Measurements from ENCODE around the gene POGLUT2.

The POGLUT2 gene

DNA sequence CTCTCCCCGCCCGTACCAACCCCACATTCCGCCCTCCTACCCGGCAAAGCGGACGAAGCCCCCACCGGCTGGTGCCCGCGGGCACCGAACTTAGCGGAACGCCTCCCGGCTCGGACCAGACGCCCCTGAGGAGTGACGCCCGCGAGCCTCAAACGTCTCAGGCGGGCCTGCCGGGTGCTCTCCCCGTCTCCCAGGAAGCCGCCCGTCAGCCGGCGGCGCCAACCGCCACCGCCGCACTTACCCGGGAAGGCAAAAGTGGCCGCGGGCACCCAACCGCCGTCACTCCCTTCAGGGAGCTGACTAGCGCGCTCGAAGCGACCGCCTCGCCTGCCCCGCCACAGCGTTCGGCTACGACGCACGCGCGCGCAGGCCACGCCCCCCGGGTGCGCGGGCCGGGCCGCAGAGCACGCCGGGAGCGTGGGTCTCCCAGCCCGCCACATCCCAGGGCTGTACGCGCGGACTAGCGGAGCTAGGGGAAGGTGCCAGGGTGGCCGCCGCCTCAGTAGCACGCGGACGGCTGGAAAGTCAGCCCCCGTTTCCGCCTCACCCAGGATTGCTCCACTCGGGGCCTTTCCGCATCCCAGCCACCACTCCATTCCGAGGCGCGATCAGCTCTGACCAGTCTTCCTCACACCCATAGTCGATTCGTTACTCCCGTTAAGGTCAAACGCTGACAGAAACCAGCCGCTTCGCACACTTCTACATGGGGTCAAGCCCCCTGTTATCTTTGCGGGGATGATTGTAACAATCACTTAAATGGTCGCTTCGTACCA, 25.1 kb downstream of the POGLUT2 start, which contains the start of gene TEX30:
TSS of gene TEX30 (minus strand) at position 346 of the 773 bp plus-strand sequence. CDS start 3,760 bp downstream, outside the sequence.
- POLR2A ChIA-PET: interaction anchor here (0.7 to 0.8 kb wide), 2 partner anchors 23 to 27 kb away, joined by 3 read pairs; no protein-coding TSS in a partner anchor
- CTCF ChIA-PET: interaction anchor here (0.8 to 5.0 kb wide), 8 partner anchors 9 to 194 kb away, joined by 3 to 24 read pairs (median 4); no protein-coding TSS in a partner anchor
- no peak for TF ChIP-seq CTCF (IDR thresholded peaks at IDR 0.05; ENCODE audit: control extremely low read depth, extremely low read depth, low read depth, missing control alignments)
- DNase-seq (ENCODE audit: extremely low spot score): peak; percentile 94

- no peak for TF ChIP-seq CTCF (IDR thresholded peaks at IDR 0.05; ENCODE audit: control extremely low read depth, extremely low read depth, low read depth, missing control alignments)
- POLR2A ChIA-PET: no interaction called here
- DNase-seq (ENCODE audit: extremely low spot score): no peak
These were observed 26.7 kb downstream of the POGLUT2 start for GRCh38 chr13:102772042-102772425.

DNA sequence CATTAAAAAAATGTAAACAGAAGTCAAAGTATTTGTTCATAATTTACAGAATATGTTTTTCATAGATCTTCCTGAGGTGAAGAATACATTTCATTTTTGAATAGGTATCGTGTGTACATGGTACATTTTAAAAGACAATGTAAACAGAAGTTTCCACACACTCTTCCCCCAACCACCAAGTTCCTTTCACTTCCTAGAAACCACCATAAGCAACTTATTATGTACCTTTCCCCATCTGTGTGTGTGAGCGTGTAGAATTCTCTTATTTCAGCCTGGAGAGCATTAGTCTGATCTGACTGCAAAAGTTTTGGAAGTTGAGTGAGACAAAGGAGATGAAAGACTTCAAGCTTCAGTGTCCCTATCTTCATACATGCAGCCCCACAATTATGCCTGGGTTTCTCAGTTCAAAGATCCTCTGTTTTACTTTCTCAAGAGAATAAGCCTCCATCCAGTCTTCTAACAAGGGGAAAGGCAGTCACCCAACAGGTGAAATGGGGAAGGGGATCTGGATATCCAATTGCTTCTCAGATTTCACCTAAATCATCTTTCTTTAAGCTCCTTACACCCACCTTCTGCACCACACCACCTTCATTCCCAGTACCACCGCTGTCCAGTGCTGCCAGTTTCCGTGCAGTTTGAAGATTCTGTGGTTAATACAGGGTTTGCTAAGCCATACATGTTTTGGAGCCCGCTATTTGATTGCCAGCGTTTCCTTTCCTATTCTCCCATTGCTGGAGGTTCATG, 27.3 kb downstream of the POGLUT2 start:
- POLR2A ChIA-PET: no interaction called here
- DNase-seq (ENCODE audit: extremely low spot score): no peak
- TF ChIP-seq CTCF (IDR thresholded peaks at IDR 0.05; ENCODE audit: control extremely low read depth, extremely low read depth, low read depth, missing control alignments): no peak
- CTCF ChIA-PET: interaction anchor here (0.8 to 1.3 kb wide), 3 partner anchors 20 to 179 kb away, joined by 3 read pairs; no protein-coding TSS in a partner anchor

More at GRCh38 chr13:102772042-102772425, 26.7 kb downstream of the POGLUT2 start:
- CTCF ChIA-PET: interaction anchor here (1.3 kb wide), 2 partner anchors 14 to 180 kb away, joined by 3 to 4 read pairs; no protein-coding TSS in a partner anchor

DNA sequence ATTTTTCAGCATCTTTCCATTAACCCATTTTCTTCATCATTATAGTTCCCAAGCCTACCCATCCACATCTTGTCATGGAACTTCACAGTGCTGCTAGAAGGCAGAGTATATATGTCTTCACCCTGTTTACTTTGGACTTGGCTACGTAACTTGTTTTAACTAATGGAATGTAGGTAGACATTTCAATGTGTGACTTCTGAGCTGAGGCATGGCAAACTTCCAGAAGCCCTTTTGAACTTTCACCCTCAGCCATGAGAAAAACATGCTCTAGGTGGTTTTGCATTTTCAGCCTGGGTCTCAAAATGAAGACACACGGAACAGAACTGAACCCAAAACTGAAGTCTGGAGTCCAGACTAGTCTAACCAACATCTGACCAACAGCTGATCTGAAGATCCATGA, 28.3 kb downstream of the POGLUT2 start:
- no peak for DNase-seq (ENCODE audit: extremely low spot score)
- CTCF ChIA-PET: interaction anchor here (0.6 to 1.2 kb wide), 4 partner anchors 11 to 30 kb away, joined by 3 read pairs; no protein-coding TSS in a partner anchor
- TF ChIP-seq CTCF (IDR thresholded peaks at IDR 0.05; ENCODE audit: control extremely low read depth, extremely low read depth, low read depth, missing control alignments): no peak
- POLR2A ChIA-PET: no interaction called here

- POLR2A ChIA-PET: no interaction called here
- CTCF ChIA-PET: interaction anchor here (0.9 to 1.3 kb wide), 4 partner anchors 20 to 188 kb away, joined by 3 read pairs; no protein-coding TSS in a partner anchor
- TF ChIP-seq CTCF (IDR thresholded peaks at IDR 0.05; ENCODE audit: control extremely low read depth, extremely low read depth, low read depth, missing control alignments): no peak
- DNase-seq (ENCODE audit: extremely low spot score): no peak
These were observed 29.1 kb downstream of the POGLUT2 start for GRCh38 chr13:102769679-102770078.

DNA sequence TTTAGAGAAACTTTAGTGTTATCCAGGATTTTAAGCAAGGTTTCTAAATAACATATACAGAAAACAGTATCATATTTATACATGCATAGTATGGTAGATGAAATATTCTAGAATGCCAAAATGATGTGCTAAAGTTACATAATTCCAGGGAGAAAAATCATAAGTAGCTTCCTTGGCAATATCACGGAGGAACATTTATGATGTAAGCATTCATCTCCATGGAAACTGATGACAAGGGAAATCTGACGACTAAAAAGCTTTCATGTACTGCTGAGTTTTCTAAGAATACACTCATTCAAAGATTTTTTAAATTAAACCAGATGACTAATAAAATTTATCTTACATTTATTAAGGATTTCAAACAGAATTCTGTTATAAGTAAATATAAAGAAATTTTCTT, 29.9 kb downstream of the POGLUT2 start:
- ChIA-PET CTCF (interaction anchor here (0.9 to 1.3 kb wide), 5 partner anchors 20 to 187 kb away, joined by 3 read pairs; no protein-coding TSS in a partner anchor), POLR2A (no interaction called here)
- no peak for TF ChIP-seq CTCF (IDR thresholded peaks at IDR 0.05; ENCODE audit: control extremely low read depth, extremely low read depth, low read depth, missing control alignments)
- no peak for DNase-seq (ENCODE audit: extremely low spot score)

Measured in GM10248 (cell line).